WTC11 (cell line): ENCODE measurements around the gene RHOJ.
"Not testable (repeated sequence)": the region's sequence is repeated elsewhere in the genome, so short reads cannot be mapped to it uniquely, and the experiment has no call there.

Experiments used
- ATF2 ChIP-seq: sonication (generic); formaldehyde crosslinking; IDR thresholded peaks from 2 replicates; pipeline ENCODE4 v1.8.1; 2022; ENCODE audit warnings: low read depth, missing genetic modification reagents, borderline replicate concordance
- CREB1 ChIP-seq: sonication (generic); formaldehyde crosslinking; IDR thresholded peaks from 2 replicates; pipeline ENCODE4 v1.8.0; 2023; ENCODE audit warnings: mild to moderate bottlenecking, missing genetic modification reagents
- CREM ChIP-seq: sonication (generic); formaldehyde crosslinking; IDR thresholded peaks from 2 replicates; pipeline ENCODE4 v1.8.1; 2022; ENCODE audit warnings: mild to moderate bottlenecking, missing genetic modification reagents, moderate library complexity
- CTCF ChIP-seq: fragments of 200-600 bp; IDR thresholded peaks from 2 replicates; pipeline ENCODE4 v1.8.0; 2022; ENCODE audit warnings: antibody characterized with exemption
- E2F4 ChIP-seq: sonication (generic); formaldehyde crosslinking; IDR thresholded peaks from 2 replicates; pipeline ENCODE4 v1.8.1; 2022; ENCODE audit warnings: low read depth, mild to moderate bottlenecking, moderate library complexity, missing genetic modification reagents, borderline replicate concordance
- ELF4 ChIP-seq: sonication (generic); formaldehyde crosslinking; IDR thresholded peaks from 2 replicates; pipeline ENCODE4 v1.8.1; 2022; ENCODE audit warnings: low read depth, mild to moderate bottlenecking, moderate library complexity, missing genetic modification reagents
- FOXJ3 ChIP-seq: sonication (generic); formaldehyde crosslinking; IDR thresholded peaks from 2 replicates; pipeline ENCODE4 v1.9.0; 2021; ENCODE audit warnings: missing genetic modification reagents, mild to moderate bottlenecking, borderline replicate concordance
- FOXP4 ChIP-seq: sonication (generic); formaldehyde crosslinking; IDR thresholded peaks from 2 replicates; pipeline ENCODE4 v1.8.0; 2022; ENCODE audit warnings: mild to moderate bottlenecking, missing genetic modification reagents
- KAT7 ChIP-seq: sonication (generic); formaldehyde crosslinking; IDR thresholded peaks from 2 replicates; pipeline ENCODE4 v1.8.1; 2023; ENCODE audit warnings: missing genetic modification reagents, mild to moderate bottlenecking, borderline replicate concordance
- MAX ChIP-seq: sonication (generic); formaldehyde crosslinking; IDR thresholded peaks from 2 replicates; pipeline ENCODE4 v1.8.0; 2022; ENCODE audit warnings: mild to moderate bottlenecking, missing genetic modification reagents
- NFYB ChIP-seq: sonication (generic); formaldehyde crosslinking; conservative IDR thresholded peaks from 2 replicates; pipeline ENCODE4 v1.8.0; 2022; ENCODE audit warnings: low read depth, missing genetic modification reagents
- RELA ChIP-seq: sonication (generic); formaldehyde crosslinking; IDR thresholded peaks from 2 replicates; pipeline ENCODE4 v1.8.1; 2022; ENCODE audit warnings: missing genetic modification reagents, mild to moderate bottlenecking, borderline replicate concordance

GRCh38 chr14:63304429-63304828, 100.2 kb downstream of the RHOJ start:
- not testable (repeated sequence) for TF ChIP-seq FOXJ3 (CRISPR knock-in tag); FOXP4 (CRISPR knock-in tag); MAX (CRISPR knock-in tag); NFYB; KAT7 (CRISPR knock-in tag); CTCF; CREM; ELF4 (CRISPR knock-in tag); CREB1; ATF2; E2F4 (CRISPR knock-in tag); RELA (CRISPR knock-in tag)
